Measurements from ENCODE around the gene BICD1. TPM values are rescaled to one million over a fixed set of nuclear protein-coding genes. Genes with fewer than 3 reads are reported as not detected.

The BICD1 gene
- total and polyA plus RNA-seq, 4 donors = 0.46 to 3.4 (median 1.1) TPM

- WGBS = 83% methylated on average over 1 of the region's 1 CpG
- H3K27me3 ChIP-seq (ENCODE audit: control insufficient read depth in 4 of 4, insufficient read depth in 4 of 4, low read length in 3 of 4) = peaks cover 0 to 2% (median 0%) of the 10 kb centered on the region in 4 donors
- H3K9me3 ChIP-seq (ENCODE audit: control insufficient read depth in 4 of 4, low read length in 3 of 4) = no peaks in the 10 kb centered on the region
- TF ChIP-seq FOXA2 (IDR thresholded peaks at IDR 0.05) = no peak
- TF ChIP-seq NR2F2 (IDR thresholded peaks at IDR 0.05) = no peak
- no peak for TF ChIP-seq HNF4A (conservative IDR thresholded peaks at IDR 0.05)
- TF ChIP-seq TAF1 (conservative IDR thresholded peaks at IDR 0.05) = no peak
- no peak for TF ChIP-seq ATF3 (IDR thresholded peaks at IDR 0.05)
- no peak overlapping the region for H3K9ac ChIP-seq (ENCODE audit: low read depth in 1 of 2, low read length in 2 of 2)
- H3K4me3 ChIP-seq (ENCODE audit: low read depth in 1 of 3, low read length in 3 of 3) = no peak overlapping the region
- peaks cover 0 to 4% (median 0%) of the 10 kb centered on the region in 4 donors for H3K4me1 ChIP-seq (ENCODE audit: control insufficient read depth in 4 of 4, insufficient read depth in 4 of 4, low read length in 3 of 4)
- DNase-seq (ENCODE audit: low spot score) = no peak
- H3K27ac ChIP-seq (ENCODE audit: low read depth in 1 of 2, low read length in 2 of 2) = no peak overlapping the region
- H3K36me3 ChIP-seq (ENCODE audit: control insufficient read depth in 4 of 4, insufficient read depth in 3 of 4, low read depth in 1 of 4, low read length in 3 of 4) = no peaks in the 10 kb centered on the region
Measured at GRCh38 chr12:32070370-32070769, 36.3 kb upstream of the BICD1 start.

- H3K4me1 ChIP-seq (ENCODE audit: control insufficient read depth in 4 of 4, insufficient read depth in 4 of 4, low read length in 3 of 4) = peaks cover 0 to 4% (median 0%) of the 10 kb centered on the region in 4 donors
- no peaks in the 10 kb centered on the region for H3K9me3 ChIP-seq (ENCODE audit: control insufficient read depth in 4 of 4, low read length in 3 of 4)
- peaks cover 0 to 2% (median 0%) of the 10 kb centered on the region in 4 donors for H3K27me3 ChIP-seq (ENCODE audit: control insufficient read depth in 4 of 4, insufficient read depth in 4 of 4, low read length in 3 of 4)
- no peak for DNase-seq (ENCODE audit: low spot score)
- H3K9ac ChIP-seq (ENCODE audit: low read depth in 1 of 2, low read length in 2 of 2) = no peak overlapping the region
- WGBS = 89% methylated on average over 6 of the region's 6 CpGs
- no peaks in the 10 kb centered on the region for H3K36me3 ChIP-seq (ENCODE audit: control insufficient read depth in 4 of 4, insufficient read depth in 3 of 4, low read depth in 1 of 4, low read length in 3 of 4)
- TF ChIP-seq ZBTB33 (IDR thresholded peaks at IDR 0.05) (no peak), RAD21 (IDR thresholded peaks at IDR 0.05) (no peak), ATF3 (IDR thresholded peaks at IDR 0.05) (no peak), HNF4G (IDR thresholded peaks at IDR 0.05) (no peak), GABPA (IDR thresholded peaks at IDR 0.05 in 1 of 2, conservative IDR thresholded peaks at IDR 0.05 in 1 of 2) (no peak), FOXA2 (IDR thresholded peaks at IDR 0.05) (no peak), HNF4A (conservative IDR thresholded peaks at IDR 0.05) (no peak)
- TF ChIP-seq, protein P1, sequence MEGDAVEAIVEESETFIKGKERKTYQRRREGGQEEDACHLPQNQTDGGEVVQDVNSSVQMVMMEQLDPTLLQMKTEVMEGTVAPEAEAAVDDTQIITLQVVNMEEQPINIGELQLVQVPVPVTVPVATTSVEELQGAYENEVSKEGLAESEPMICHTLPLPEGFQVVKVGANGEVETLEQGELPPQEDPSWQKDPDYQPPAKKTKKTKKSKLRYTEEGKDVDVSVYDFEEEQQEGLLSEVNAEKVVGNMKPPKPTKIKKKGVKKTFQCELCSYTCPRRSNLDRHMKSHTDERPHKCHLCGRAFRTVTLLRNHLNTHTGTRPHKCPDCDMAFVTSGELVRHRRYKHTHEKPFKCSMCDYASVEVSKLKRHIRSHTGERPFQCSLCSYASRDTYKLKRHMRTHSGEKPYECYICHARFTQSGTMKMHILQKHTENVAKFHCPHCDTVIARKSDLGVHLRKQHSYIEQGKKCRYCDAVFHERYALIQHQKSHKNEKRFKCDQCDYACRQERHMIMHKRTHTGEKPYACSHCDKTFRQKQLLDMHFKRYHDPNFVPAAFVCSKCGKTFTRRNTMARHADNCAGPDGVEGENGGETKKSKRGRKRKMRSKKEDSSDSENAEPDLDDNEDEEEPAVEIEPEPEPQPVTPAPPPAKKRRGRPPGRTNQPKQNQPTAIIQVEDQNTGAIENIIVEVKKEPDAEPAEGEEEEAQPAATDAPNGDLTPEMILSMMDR (IDR thresholded peaks at IDR 0.05; ENCODE audit: low read depth, low read length, missing input control) = no peak
- no peak overlapping the region for H3K27ac ChIP-seq (ENCODE audit: low read depth in 1 of 2, low read length in 2 of 2)
- H3K4me3 ChIP-seq (ENCODE audit: low read depth in 1 of 3, low read length in 3 of 3) = no peak overlapping the region
Measured at GRCh38 chr12:32072102-32072501, 34.5 kb upstream of the BICD1 start.

GRCh38 chr12:32074432-32074831 lies 32.2 kb upstream of the BICD1 start:
- H3K36me3 ChIP-seq (ENCODE audit: control insufficient read depth in 4 of 4, insufficient read depth in 3 of 4, low read depth in 1 of 4, low read length in 3 of 4) = no peaks in the 10 kb centered on the region
- H3K27me3 ChIP-seq (ENCODE audit: control insufficient read depth in 4 of 4, insufficient read depth in 4 of 4, low read length in 3 of 4) = peaks cover 0 to 2% (median 0%) of the 10 kb centered on the region in 4 donors
- no peak for DNase-seq (ENCODE audit: low spot score)
- H3K4me1 ChIP-seq (ENCODE audit: control insufficient read depth in 4 of 4, insufficient read depth in 4 of 4, low read length in 3 of 4) = no peaks in the 10 kb centered on the region
- H3K27ac ChIP-seq (ENCODE audit: low read depth in 1 of 2, low read length in 2 of 2) = no peak overlapping the region
- no peak overlapping the region for H3K9ac ChIP-seq (ENCODE audit: low read depth in 1 of 2, low read length in 2 of 2)
- H3K4me3 ChIP-seq (ENCODE audit: low read depth in 1 of 3, low read length in 3 of 3) = no peak overlapping the region
- no peak for TF ChIP-seq YY1 (IDR thresholded peaks at IDR 0.05)
- H3K9me3 ChIP-seq (ENCODE audit: control insufficient read depth in 4 of 4, low read length in 3 of 4) = no peaks in the 10 kb centered on the region
